WTC11 (cell line): Measurements from ENCODE around the gene NPAS3. TPM values are rescaled to one million over a fixed set of nuclear protein-coding genes. Genes with fewer than 3 reads are reported as not detected.

Experiments used
- ATAC-seq: fragments of 200-7000 bp; cut with Tn5 transposase; 2 replicates; pipeline ENCODE4 v1.10.0; 2021; ENCODE audit warnings: mild to moderate bottlenecking, moderate library complexity
- CTCF ChIA-PET: fragments of 300-600 bp; sonication (Branson Sonifier 250); formaldehyde crosslinking; loops from one replicate; lab custom pipeline; 2021; ENCODE audit warnings: antibody characterized with exemption; lab: Charles Lee
- POLR2A ChIA-PET: fragments of 350-600 bp; sonication (Branson Sonifier 250); formaldehyde crosslinking; loops from one replicate; lab custom pipeline; 2021; ENCODE audit warnings: antibody characterized with exemption; lab: Charles Lee
- DNase-seq: peaks from one replicate; pipeline ENCODE4 v3.0.0; 2021; ENCODE audit warnings: low spot score
- H3K27ac Mint-ChIP-seq: 2 replicates; pipeline ENCODE4 v1.8.0; 2021; ENCODE audit warnings: mixed read lengths
- H3K27me3 Mint-ChIP-seq: 2 replicates; pipeline ENCODE4 v1.8.0; 2021; ENCODE audit warnings: low read depth, mild to moderate bottlenecking, moderate library complexity, mixed read lengths
- H3K36me3 Mint-ChIP-seq: 2 replicates; pipeline ENCODE4 v1.8.0; 2021; ENCODE audit warnings: mixed read lengths
- H3K4me1 Mint-ChIP-seq: 2 replicates; pipeline ENCODE4 v1.8.0; 2022; ENCODE audit warnings: mixed read lengths
- H3K4me3 Mint-ChIP-seq: 2 replicates; pipeline ENCODE4 v1.8.0; 2021; ENCODE audit warnings: mild to moderate bottlenecking, moderate library complexity, mixed read lengths
- H3K9me3 Mint-ChIP-seq: 2 replicates; pipeline ENCODE4 v1.8.0; 2021; ENCODE audit warnings: mixed read lengths
- HMGA2 ChIP-seq: fragments of 250-450 bp; sonication (Bioruptor Pico); IDR thresholded peaks from 2 replicates; pipeline ENCODE4 v1.4.0; 2021; ENCODE audit warnings: mild to moderate bottlenecking, moderate library complexity
- NFYB ChIP-seq: sonication (generic); formaldehyde crosslinking; conservative IDR thresholded peaks from 2 replicates; pipeline ENCODE4 v1.8.0; 2022; ENCODE audit warnings: low read depth, missing genetic modification reagents
- NR2C2 ChIP-seq: sonication (generic); formaldehyde crosslinking; IDR thresholded peaks from 2 replicates; pipeline ENCODE4 v1.8.0; 2022; ENCODE audit warnings: mild to moderate bottlenecking, missing genetic modification reagents
- OVOL2 ChIP-seq: fragments of 250-450 bp; sonication (Bioruptor Pico); IDR thresholded peaks from 2 replicates; pipeline ENCODE4 v1.9.0; 2021; ENCODE audit warnings: mild to moderate bottlenecking, borderline replicate concordance
- PRDM15 ChIP-seq: sonication (generic); formaldehyde crosslinking; IDR thresholded peaks from 2 replicates; pipeline ENCODE4 v1.8.0; 2022; ENCODE audit warnings: missing genetic modification reagents
- RORB ChIP-seq: fragments of 250-450 bp; sonication (Bioruptor Pico); IDR thresholded peaks from 2 replicates; pipeline ENCODE4 v1.9.0; 2021; ENCODE audit warnings: mild to moderate bottlenecking
- STAT6 ChIP-seq: sonication (generic); formaldehyde crosslinking; conservative IDR thresholded peaks from 2 replicates; pipeline ENCODE4 v1.8.1; 2023; ENCODE audit warnings: mild to moderate bottlenecking, low read depth, missing genetic modification reagents, moderate library complexity
- USF1 ChIP-seq: sonication (generic); formaldehyde crosslinking; IDR thresholded peaks from 2 replicates; pipeline ENCODE4 v1.8.0; 2022; ENCODE audit warnings: mild to moderate bottlenecking, missing genetic modification reagents
- ZNF671 ChIP-seq: fragments of 250-450 bp; sonication (Bioruptor Pico); IDR thresholded peaks from 2 replicates; pipeline ENCODE4 v1.8.0; 2021; ENCODE audit warnings: mild to moderate bottlenecking
- total RNA-seq: library from RNA; stranded (reverse); gene quantifications from 3 replicates; pipeline ENCODE4 v1.2.3, GENCODE V29; 2021
- TF ChIP-seq, protein P1 (sequence below): sonication (generic); formaldehyde crosslinking; IDR thresholded peaks from 2 replicates; pipeline ENCODE4 v1.8.0; 2023; ENCODE audit warnings: mild to moderate bottlenecking, missing genetic modification reagents
- TF ChIP-seq, protein P2 (sequence below): fragments of 250-450 bp; sonication (Bioruptor Pico); IDR thresholded peaks from 2 replicates; pipeline ENCODE4 v1.9.0; 2021; ENCODE audit warnings: moderate library complexity, mild to moderate bottlenecking, inconsistent platforms, borderline replicate concordance
- TF ChIP-seq, protein P3 (sequence below): fragments of 250-450 bp; sonication (Bioruptor Pico); IDR thresholded peaks from 2 replicates; pipeline ENCODE4 v1.9.0; 2021; ENCODE audit warnings: mild to moderate bottlenecking, borderline replicate concordance
- TF ChIP-seq, protein P4 (sequence below): sonication (generic); formaldehyde crosslinking; IDR thresholded peaks from 2 replicates; pipeline ENCODE4 v1.8.1; 2022; ENCODE audit warnings: low read depth, missing genetic modification reagents, borderline replicate concordance
- TF ChIP-seq, protein P5 (sequence below): sonication (generic); formaldehyde crosslinking; conservative IDR thresholded peaks from 2 replicates; pipeline ENCODE4 v1.8.1; 2022; ENCODE audit warnings: mild to moderate bottlenecking, missing genetic modification reagents
- TF ChIP-seq, protein P6 (sequence below): sonication (generic); formaldehyde crosslinking; IDR thresholded peaks from 2 replicates; pipeline ENCODE4 v1.8.1; 2023; ENCODE audit warnings: mild to moderate bottlenecking, moderate library complexity, missing genetic modification reagents

The NPAS3 gene
- total RNA-seq, 1 experiment from 2014 or later: 3.2 TPM

DNA sequence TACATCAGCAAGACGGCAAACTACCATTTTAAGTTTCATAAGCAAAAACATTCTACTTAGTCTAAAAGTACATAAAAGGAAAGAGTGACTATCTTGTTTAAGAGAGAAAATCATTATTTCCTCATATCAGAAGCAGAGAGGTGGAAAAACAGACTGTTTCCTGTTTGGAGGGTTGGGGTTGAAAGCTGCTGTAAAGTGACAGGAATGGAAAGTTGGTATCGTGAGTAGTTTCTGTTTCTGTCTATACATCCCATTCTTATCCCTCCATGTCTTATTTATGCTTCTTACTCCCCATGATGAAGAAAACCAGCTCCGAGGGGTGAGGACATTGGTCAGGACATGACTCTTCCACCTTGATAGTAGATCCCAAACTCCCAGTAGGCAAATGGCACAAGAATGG is 795.7 kb downstream of the NPAS3 start (continued):
- TF ChIP-seq, protein P1, sequence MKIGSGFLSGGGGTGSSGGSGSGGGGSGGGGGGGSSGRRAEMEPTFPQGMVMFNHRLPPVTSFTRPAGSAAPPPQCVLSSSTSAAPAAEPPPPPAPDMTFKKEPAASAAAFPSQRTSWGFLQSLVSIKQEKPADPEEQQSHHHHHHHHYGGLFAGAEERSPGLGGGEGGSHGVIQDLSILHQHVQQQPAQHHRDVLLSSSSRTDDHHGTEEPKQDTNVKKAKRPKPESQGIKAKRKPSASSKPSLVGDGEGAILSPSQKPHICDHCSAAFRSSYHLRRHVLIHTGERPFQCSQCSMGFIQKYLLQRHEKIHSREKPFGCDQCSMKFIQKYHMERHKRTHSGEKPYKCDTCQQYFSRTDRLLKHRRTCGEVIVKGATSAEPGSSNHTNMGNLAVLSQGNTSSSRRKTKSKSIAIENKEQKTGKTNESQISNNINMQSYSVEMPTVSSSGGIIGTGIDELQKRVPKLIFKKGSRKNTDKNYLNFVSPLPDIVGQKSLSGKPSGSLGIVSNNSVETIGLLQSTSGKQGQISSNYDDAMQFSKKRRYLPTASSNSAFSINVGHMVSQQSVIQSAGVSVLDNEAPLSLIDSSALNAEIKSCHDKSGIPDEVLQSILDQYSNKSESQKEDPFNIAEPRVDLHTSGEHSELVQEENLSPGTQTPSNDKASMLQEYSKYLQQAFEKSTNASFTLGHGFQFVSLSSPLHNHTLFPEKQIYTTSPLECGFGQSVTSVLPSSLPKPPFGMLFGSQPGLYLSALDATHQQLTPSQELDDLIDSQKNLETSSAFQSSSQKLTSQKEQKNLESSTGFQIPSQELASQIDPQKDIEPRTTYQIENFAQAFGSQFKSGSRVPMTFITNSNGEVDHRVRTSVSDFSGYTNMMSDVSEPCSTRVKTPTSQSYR: no peak
- TF ChIP-seq OVOL2 (CRISPR knock-in tag): no peak
- TF ChIP-seq, protein P2, sequence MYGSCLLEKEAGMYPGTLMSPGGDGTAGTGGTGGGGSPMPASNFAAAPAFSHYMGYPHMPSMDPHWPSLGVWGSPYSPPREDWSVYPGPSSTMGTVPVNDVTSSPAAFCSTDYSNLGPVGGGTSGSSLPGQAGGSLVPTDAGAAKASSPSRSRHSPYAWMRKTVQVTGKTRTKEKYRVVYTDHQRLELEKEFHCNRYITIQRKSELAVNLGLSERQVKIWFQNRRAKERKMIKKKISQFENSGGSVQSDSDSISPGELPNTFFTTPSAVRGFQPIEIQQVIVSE: no peak
- TF ChIP-seq, protein P3, sequence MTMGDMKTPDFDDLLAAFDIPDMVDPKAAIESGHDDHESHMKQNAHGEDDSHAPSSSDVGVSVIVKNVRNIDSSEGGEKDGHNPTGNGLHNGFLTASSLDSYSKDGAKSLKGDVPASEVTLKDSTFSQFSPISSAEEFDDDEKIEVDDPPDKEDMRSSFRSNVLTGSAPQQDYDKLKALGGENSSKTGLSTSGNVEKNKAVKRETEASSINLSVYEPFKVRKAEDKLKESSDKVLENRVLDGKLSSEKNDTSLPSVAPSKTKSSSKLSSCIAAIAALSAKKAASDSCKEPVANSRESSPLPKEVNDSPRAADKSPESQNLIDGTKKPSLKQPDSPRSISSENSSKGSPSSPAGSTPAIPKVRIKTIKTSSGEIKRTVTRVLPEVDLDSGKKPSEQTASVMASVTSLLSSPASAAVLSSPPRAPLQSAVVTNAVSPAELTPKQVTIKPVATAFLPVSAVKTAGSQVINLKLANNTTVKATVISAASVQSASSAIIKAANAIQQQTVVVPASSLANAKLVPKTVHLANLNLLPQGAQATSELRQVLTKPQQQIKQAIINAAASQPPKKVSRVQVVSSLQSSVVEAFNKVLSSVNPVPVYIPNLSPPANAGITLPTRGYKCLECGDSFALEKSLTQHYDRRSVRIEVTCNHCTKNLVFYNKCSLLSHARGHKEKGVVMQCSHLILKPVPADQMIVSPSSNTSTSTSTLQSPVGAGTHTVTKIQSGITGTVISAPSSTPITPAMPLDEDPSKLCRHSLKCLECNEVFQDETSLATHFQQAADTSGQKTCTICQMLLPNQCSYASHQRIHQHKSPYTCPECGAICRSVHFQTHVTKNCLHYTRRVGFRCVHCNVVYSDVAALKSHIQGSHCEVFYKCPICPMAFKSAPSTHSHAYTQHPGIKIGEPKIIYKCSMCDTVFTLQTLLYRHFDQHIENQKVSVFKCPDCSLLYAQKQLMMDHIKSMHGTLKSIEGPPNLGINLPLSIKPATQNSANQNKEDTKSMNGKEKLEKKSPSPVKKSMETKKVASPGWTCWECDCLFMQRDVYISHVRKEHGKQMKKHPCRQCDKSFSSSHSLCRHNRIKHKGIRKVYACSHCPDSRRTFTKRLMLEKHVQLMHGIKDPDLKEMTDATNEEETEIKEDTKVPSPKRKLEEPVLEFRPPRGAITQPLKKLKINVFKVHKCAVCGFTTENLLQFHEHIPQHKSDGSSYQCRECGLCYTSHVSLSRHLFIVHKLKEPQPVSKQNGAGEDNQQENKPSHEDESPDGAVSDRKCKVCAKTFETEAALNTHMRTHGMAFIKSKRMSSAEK (CRISPR knock-in tag): no peak
- no peak for TF ChIP-seq RORB (CRISPR knock-in tag)
- TF ChIP-seq, protein P4, sequence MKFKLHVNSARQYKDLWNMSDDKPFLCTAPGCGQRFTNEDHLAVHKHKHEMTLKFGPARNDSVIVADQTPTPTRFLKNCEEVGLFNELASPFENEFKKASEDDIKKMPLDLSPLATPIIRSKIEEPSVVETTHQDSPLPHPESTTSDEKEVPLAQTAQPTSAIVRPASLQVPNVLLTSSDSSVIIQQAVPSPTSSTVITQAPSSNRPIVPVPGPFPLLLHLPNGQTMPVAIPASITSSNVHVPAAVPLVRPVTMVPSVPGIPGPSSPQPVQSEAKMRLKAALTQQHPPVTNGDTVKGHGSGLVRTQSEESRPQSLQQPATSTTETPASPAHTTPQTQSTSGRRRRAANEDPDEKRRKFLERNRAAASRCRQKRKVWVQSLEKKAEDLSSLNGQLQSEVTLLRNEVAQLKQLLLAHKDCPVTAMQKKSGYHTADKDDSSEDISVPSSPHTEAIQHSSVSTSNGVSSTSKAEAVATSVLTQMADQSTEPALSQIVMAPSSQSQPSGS: no peak
- TF ChIP-seq NFYB (CRISPR knock-in tag): no peak

DNA sequence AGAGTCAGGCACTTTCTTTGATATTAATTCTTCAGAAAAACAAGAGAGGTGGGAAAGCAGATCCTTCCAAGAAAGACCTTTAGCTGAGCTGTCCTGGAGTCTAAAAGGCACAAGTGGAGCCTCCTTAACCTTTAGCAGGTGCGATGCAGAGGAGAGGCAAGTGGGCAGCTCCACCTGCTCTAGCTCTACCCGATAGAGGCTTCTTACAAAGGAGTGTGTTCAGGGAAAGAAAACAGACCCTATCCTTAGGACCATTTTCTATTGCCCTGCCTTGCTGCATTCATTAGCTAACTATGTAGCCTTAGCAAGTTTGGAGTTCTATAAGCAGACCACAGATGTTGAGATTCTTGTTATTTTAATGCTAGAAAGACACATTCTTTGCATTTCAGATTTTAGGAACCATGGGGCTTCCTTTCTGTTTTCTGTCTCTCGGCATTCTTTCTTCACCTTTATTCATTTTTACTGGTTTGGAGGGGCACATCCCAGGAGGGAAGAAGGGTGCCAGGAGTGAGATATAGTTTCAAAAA is 797.7 kb downstream of the NPAS3 start:
- peaks cover 7% of the 10 kb centered on the region for H3K9me3 Mint-ChIP-seq
- H3K27me3 Mint-ChIP-seq: no peaks in the 10 kb centered on the region
- no peak for DNase-seq
- TF ChIP-seq USF1 (CRISPR knock-in tag) (no peak), PRDM15 (no peak), ZNF671 (no peak), NR2C2 (CRISPR knock-in tag) (no peak), HMGA2 (CRISPR knock-in tag) (no peak), STAT6 (CRISPR knock-in tag) (no peak), RORB (CRISPR knock-in tag) (no peak)
- TF ChIP-seq, protein P5, sequence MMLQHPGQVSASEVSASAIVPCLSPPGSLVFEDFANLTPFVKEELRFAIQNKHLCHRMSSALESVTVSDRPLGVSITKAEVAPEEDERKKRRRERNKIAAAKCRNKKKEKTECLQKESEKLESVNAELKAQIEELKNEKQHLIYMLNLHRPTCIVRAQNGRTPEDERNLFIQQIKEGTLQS (CRISPR knock-in tag): no peak
- TF ChIP-seq, protein P6, sequence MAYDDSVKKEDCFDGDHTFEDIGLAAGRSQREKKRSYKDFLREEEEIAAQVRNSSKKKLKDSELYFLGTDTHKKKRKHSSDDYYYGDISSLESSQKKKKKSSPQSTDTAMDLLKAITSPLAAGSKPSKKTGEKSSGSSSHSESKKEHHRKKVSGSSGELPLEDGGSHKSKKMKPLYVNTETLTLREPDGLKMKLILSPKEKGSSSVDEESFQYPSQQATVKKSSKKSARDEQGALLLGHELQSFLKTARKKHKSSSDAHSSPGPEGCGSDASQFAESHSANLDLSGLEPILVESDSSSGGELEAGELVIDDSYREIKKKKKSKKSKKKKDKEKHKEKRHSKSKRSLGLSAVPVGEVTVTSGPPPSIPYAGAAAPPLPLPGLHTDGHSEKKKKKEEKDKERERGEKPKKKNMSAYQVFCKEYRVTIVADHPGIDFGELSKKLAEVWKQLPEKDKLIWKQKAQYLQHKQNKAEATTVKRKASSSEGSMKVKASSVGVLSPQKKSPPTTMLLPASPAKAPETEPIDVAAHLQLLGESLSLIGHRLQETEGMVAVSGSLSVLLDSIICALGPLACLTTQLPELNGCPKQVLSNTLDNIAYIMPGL (CRISPR knock-in tag): no peak
- TF ChIP-seq, all 79 proteins: peak for 0
- ATAC-seq: peak; percentile 58
- ChIA-PET POLR2A (no interaction called here), CTCF (interaction anchor here (0.8 kb wide), 1 partner anchor 29 kb away, joined by 3 read pairs; no protein-coding TSS in a partner anchor)
- no peak overlapping the region for H3K4me3 Mint-ChIP-seq
- H3K36me3 Mint-ChIP-seq: 0 out of 2 replicates have a peak, but pooled peaks cover 4% of the 10 kb centered on the region
- peaks cover 17% of the 10 kb centered on the region for H3K4me1 Mint-ChIP-seq
- no peak overlapping the region for H3K27ac Mint-ChIP-seq
